HepG2 (cell line): ENCODE results near the gene HEYL.

ENCODE experiments used
- CBFB ChIP-seq: sonication (generic); formaldehyde crosslinking; IDR thresholded peaks from 2 replicates; pipeline ENCODE4 v1.4.0; 2020; ENCODE audit warnings: missing genetic modification reagents
- ELF1 ChIP-seq: sonication (generic); formaldehyde crosslinking; IDR thresholded peaks from 2 replicates; pipeline ENCODE4 v1.4.0; 2020; ENCODE audit warnings: missing genetic modification reagents
- RELA ChIP-seq: sonication (generic); formaldehyde crosslinking; IDR thresholded peaks from 2 replicates; pipeline ENCODE4 v1.4.0; 2020; ENCODE audit warnings: missing genetic modification reagents
- ZC3H13 ChIP-seq: sonication (generic); formaldehyde crosslinking; IDR thresholded peaks from 2 replicates; pipeline ENCODE4 v1.8.1; 2023; ENCODE audit warnings: mild to moderate bottlenecking, missing genetic modification reagents, moderate library complexity
- TF ChIP-seq, protein P1 (sequence below): sonication (generic); formaldehyde crosslinking; IDR thresholded peaks from 2 replicates; pipeline ENCODE4 v1.5.0; 2020; ENCODE audit warnings: mild to moderate bottlenecking, missing genetic modification reagents, moderate library complexity

DNA sequence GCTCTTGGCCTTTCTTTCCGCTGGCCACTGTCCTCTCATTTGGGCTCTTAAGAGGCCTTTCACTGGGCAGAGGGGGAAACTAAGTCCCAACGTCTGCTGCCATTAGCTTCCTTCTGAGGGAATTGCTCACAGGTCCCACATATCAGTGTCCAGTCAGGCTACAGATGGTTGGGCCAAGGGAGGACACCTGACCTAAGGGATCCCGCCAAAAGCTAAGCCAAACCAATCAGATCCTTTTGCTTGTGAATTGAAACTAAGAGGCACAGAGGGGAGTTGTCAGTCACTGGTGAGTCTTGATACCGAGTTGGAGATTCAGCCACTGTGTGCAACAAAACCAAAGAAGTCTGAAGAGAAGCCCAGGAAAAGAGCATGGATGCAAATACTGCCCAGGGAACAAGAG is 38.2 kb upstream of the HEYL start:
- TF ChIP-seq ZC3H13 (CRISPR knock-in tag): no peak
- TF ChIP-seq RELA (CRISPR knock-in tag): no peak
- TF ChIP-seq, protein P1, sequence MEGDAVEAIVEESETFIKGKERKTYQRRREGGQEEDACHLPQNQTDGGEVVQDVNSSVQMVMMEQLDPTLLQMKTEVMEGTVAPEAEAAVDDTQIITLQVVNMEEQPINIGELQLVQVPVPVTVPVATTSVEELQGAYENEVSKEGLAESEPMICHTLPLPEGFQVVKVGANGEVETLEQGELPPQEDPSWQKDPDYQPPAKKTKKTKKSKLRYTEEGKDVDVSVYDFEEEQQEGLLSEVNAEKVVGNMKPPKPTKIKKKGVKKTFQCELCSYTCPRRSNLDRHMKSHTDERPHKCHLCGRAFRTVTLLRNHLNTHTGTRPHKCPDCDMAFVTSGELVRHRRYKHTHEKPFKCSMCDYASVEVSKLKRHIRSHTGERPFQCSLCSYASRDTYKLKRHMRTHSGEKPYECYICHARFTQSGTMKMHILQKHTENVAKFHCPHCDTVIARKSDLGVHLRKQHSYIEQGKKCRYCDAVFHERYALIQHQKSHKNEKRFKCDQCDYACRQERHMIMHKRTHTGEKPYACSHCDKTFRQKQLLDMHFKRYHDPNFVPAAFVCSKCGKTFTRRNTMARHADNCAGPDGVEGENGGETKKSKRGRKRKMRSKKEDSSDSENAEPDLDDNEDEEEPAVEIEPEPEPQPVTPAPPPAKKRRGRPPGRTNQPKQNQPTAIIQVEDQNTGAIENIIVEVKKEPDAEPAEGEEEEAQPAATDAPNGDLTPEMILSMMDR (CRISPR knock-in tag): no peak
- TF ChIP-seq ELF1 (CRISPR knock-in tag): no peak
- no peak for TF ChIP-seq CBFB
